ENCODE measurements around the gene PDSS2.
"Not testable (repeated sequence)": the region's sequence is repeated elsewhere in the genome, so short reads cannot be mapped to it uniquely, and the experiment has no call there.

The PDSS2 gene

GRCh38 chr6:107185391-107185970 is 273.9 kb downstream of the PDSS2 start:
- 79% methylated on average over 8 of the region's 9 CpGs for WGBS
- H3K4me1 ChIP-seq (ENCODE audit: insufficient read depth, low read length): no peaks in the 10 kb centered on the region

GRCh38 chr6:107184435-107184834 is 274.9 kb downstream of the PDSS2 start:
- Histone ChIP-seq H3K9ac (ENCODE audit: low read depth, low read length) (no peak overlapping the region), H3K36me3 (ENCODE audit: insufficient read depth, low read length) (no peaks in the 10 kb centered on the region)

More at GRCh38 chr6:107185391-107185970, 273.9 kb downstream of the PDSS2 start:
- H3K27ac ChIP-seq (ENCODE audit: low read depth, low read length): no peak overlapping the region
- no peaks in the 10 kb centered on the region for H3K36me3 ChIP-seq (ENCODE audit: insufficient read depth, low read length)
- H3K4me3 ChIP-seq (ENCODE audit: low read length): no peak overlapping the region
- H3K9me3 ChIP-seq (ENCODE audit: insufficient read depth, low read depth, low read length): no peaks in the 10 kb centered on the region
- H3K27me3 ChIP-seq (ENCODE audit: insufficient read depth, low read length): no peaks in the 10 kb centered on the region
- H3K9ac ChIP-seq (ENCODE audit: low read depth, low read length): no peak overlapping the region

GRCh38 chr6:107180099-107180498 is 279.3 kb downstream of the PDSS2 start:
- WGBS: 93% methylated on average over 2 of the region's 2 CpGs
- no peaks in the 10 kb centered on the region for H3K9me3 ChIP-seq (ENCODE audit: insufficient read depth, low read depth, low read length)
- H3K27me3 ChIP-seq (ENCODE audit: insufficient read depth, low read length): no peaks in the 10 kb centered on the region
- H3K9ac ChIP-seq (ENCODE audit: low read depth, low read length): no peak overlapping the region
- no peaks in the 10 kb centered on the region for H3K36me3 ChIP-seq (ENCODE audit: insufficient read depth, low read length)
- H3K27ac ChIP-seq (ENCODE audit: low read depth, low read length): no peak overlapping the region
- no peaks in the 10 kb centered on the region for H3K4me1 ChIP-seq (ENCODE audit: insufficient read depth, low read length)
- H3K4me3 ChIP-seq (ENCODE audit: low read length): no peak overlapping the region

More at GRCh38 chr6:107184435-107184834, 274.9 kb downstream of the PDSS2 start:
- Histone ChIP-seq H3K27me3 (ENCODE audit: insufficient read depth, low read length) (no peaks in the 10 kb centered on the region), H3K4me1 (ENCODE audit: insufficient read depth, low read length) (no peaks in the 10 kb centered on the region), H3K4me3 (ENCODE audit: low read length) (no peak overlapping the region), H3K27ac (ENCODE audit: low read depth, low read length) (no peak overlapping the region), H3K9me3 (ENCODE audit: insufficient read depth, low read depth, low read length) (no peaks in the 10 kb centered on the region)
- WGBS: 89% methylated on average over 1 of the region's 1 CpG

- Histone ChIP-seq H3K9ac (ENCODE audit: low read depth, low read length) (no peak overlapping the region), H3K27ac (ENCODE audit: low read depth, low read length) (no peak overlapping the region), H3K27me3 (ENCODE audit: insufficient read depth, low read length) (no peaks in the 10 kb centered on the region), H3K36me3 (ENCODE audit: insufficient read depth, low read length) (no peaks in the 10 kb centered on the region), H3K9me3 (ENCODE audit: insufficient read depth, low read depth, low read length) (no peaks in the 10 kb centered on the region), H3K4me3 (ENCODE audit: low read length) (no peak overlapping the region), H3K4me1 (ENCODE audit: insufficient read depth, low read length) (no peaks in the 10 kb centered on the region)
- WGBS: 93% methylated on average over 4 of the region's 5 CpGs
Measured at GRCh38 chr6:107179004-107179403, 280.4 kb downstream of the PDSS2 start.

- no peak overlapping the region for H3K9ac ChIP-seq (ENCODE audit: low read depth, low read length)
- H3K36me3 ChIP-seq (ENCODE audit: insufficient read depth, low read length): no peaks in the 10 kb centered on the region
- 95% methylated on average over 3 of the region's 3 CpGs for WGBS
- H3K4me1 ChIP-seq (ENCODE audit: insufficient read depth, low read length): no peaks in the 10 kb centered on the region
- no peak overlapping the region for H3K4me3 ChIP-seq (ENCODE audit: low read length)
- H3K9me3 ChIP-seq (ENCODE audit: insufficient read depth, low read depth, low read length): peaks cover 12% of the 10 kb centered on the region
- no peak overlapping the region for H3K27ac ChIP-seq (ENCODE audit: low read depth, low read length)
- no peaks in the 10 kb centered on the region for H3K27me3 ChIP-seq (ENCODE audit: insufficient read depth, low read length)
Measured at GRCh38 chr6:107173779-107174178, 285.6 kb downstream of the PDSS2 start.

GRCh38 chr6:107171513-107171912 is 287.9 kb downstream of the PDSS2 start:
- peaks cover 12% of the 10 kb centered on the region for H3K9me3 ChIP-seq (ENCODE audit: insufficient read depth, low read depth, low read length)
- H3K4me1 ChIP-seq (ENCODE audit: insufficient read depth, low read length): no peaks in the 10 kb centered on the region
- H3K27me3 ChIP-seq (ENCODE audit: insufficient read depth, low read length): no peaks in the 10 kb centered on the region
- no peak overlapping the region for H3K9ac ChIP-seq (ENCODE audit: low read depth, low read length)
- 92% methylated on average over 5 of the region's 5 CpGs for WGBS
- no peak overlapping the region for H3K4me3 ChIP-seq (ENCODE audit: low read length)
- no peaks in the 10 kb centered on the region for H3K36me3 ChIP-seq (ENCODE audit: insufficient read depth, low read length)
- no peak overlapping the region for H3K27ac ChIP-seq (ENCODE audit: low read depth, low read length)

- H3K27ac ChIP-seq (ENCODE audit: low read depth, low read length); H3K4me1 ChIP-seq (ENCODE audit: insufficient read depth, low read length); H3K4me3 ChIP-seq (ENCODE audit: low read length); H3K27me3 ChIP-seq (ENCODE audit: insufficient read depth, low read length); H3K36me3 ChIP-seq (ENCODE audit: insufficient read depth, low read length); H3K9ac ChIP-seq (ENCODE audit: low read depth, low read length); H3K9me3 ChIP-seq (ENCODE audit: insufficient read depth, low read depth, low read length): not testable (repeated sequence)
- WGBS: 96% methylated on average over 3 of the region's 5 CpGs
Measured at GRCh38 chr6:107164299-107164698, 295.1 kb downstream of the PDSS2 start.

- Histone ChIP-seq H3K27me3 (ENCODE audit: insufficient read depth, low read length) (no peaks in the 10 kb centered on the region), H3K27ac (ENCODE audit: low read depth, low read length) (no peak overlapping the region), H3K4me3 (ENCODE audit: low read length) (no peak overlapping the region), H3K9ac (ENCODE audit: low read depth, low read length) (no peak overlapping the region), H3K4me1 (ENCODE audit: insufficient read depth, low read length) (0 out of 2 replicates have a peak, but pooled peaks cover 5% of the 10 kb centered on the region), H3K9me3 (ENCODE audit: insufficient read depth, low read depth, low read length) (no peaks in the 10 kb centered on the region), H3K36me3 (ENCODE audit: insufficient read depth, low read length) (no peaks in the 10 kb centered on the region)
- 97% methylated on average over 3 of the region's 3 CpGs for WGBS
Measured at GRCh38 chr6:107161521-107161920, 297.8 kb downstream of the PDSS2 start.

GRCh38 chr6:107156617-107157016 is 302.7 kb downstream of the PDSS2 start:
- Histone ChIP-seq H3K9ac (ENCODE audit: low read depth, low read length) (no peak overlapping the region), H3K4me3 (ENCODE audit: low read length) (no peak overlapping the region), H3K27me3 (ENCODE audit: insufficient read depth, low read length) (no peaks in the 10 kb centered on the region), H3K4me1 (ENCODE audit: insufficient read depth, low read length) (peaks cover 22% of the 10 kb centered on the region), H3K36me3 (ENCODE audit: insufficient read depth, low read length) (no peaks in the 10 kb centered on the region), H3K27ac (ENCODE audit: low read depth, low read length) (no peak overlapping the region), H3K9me3 (ENCODE audit: insufficient read depth, low read depth, low read length) (no peaks in the 10 kb centered on the region)
- 97% methylated on average over 2 of the region's 2 CpGs for WGBS

- peak overlapping the region; percentile 41; the same call in 1 of the 2 replicates for H3K27ac ChIP-seq (ENCODE audit: low read depth, low read length)
- H3K9me3 ChIP-seq (ENCODE audit: insufficient read depth, low read depth, low read length): no peaks in the 10 kb centered on the region
- H3K36me3 ChIP-seq (ENCODE audit: insufficient read depth, low read length): no peaks in the 10 kb centered on the region
- 68% methylated on average over 2 of the region's 2 CpGs for WGBS
- peak overlapping the region; percentile 54; the same call in 1 of the 2 replicates for H3K9ac ChIP-seq (ENCODE audit: low read depth, low read length)
- no peaks in the 10 kb centered on the region for H3K27me3 ChIP-seq (ENCODE audit: insufficient read depth, low read length)
- H3K4me1 ChIP-seq (ENCODE audit: insufficient read depth, low read length): peaks cover 22% of the 10 kb centered on the region
- H3K4me3 ChIP-seq (ENCODE audit: low read length): no peak overlapping the region
Measured at GRCh38 chr6:107154801-107155160, 304.6 kb downstream of the PDSS2 start.

GRCh38 chr6:107154131-107154800 is 305.1 kb downstream of the PDSS2 start:
- H3K4me3 ChIP-seq (ENCODE audit: low read length): no peak overlapping the region
- H3K9ac ChIP-seq (ENCODE audit: low read depth, low read length): peak overlapping the region; percentile 54; the same call in 1 of the 2 replicates
- no peaks in the 10 kb centered on the region for H3K36me3 ChIP-seq (ENCODE audit: insufficient read depth, low read length)
- peak overlapping the region; percentile 41; the same call in 1 of the 2 replicates for H3K27ac ChIP-seq (ENCODE audit: low read depth, low read length)
- peaks cover 22% of the 10 kb centered on the region for H3K4me1 ChIP-seq (ENCODE audit: insufficient read depth, low read length)
- H3K27me3 ChIP-seq (ENCODE audit: insufficient read depth, low read length): no peaks in the 10 kb centered on the region
- WGBS: 63% methylated on average over 9 of the region's 12 CpGs
- H3K9me3 ChIP-seq (ENCODE audit: insufficient read depth, low read depth, low read length): no peaks in the 10 kb centered on the region

All from HUES64 (cell line).